Frontal cortex (tissue), 4 donors: ENCODE data around the gene ZNF213. TPM values are rescaled to one million over a fixed set of nuclear protein-coding genes. Genes with fewer than 3 reads are reported as not detected.
"Not testable (repeated sequence)": the region's sequence is repeated elsewhere in the genome, so short reads cannot be mapped to it uniquely, and the experiment has no call there.

Experiments
- DNase-seq, 2 donors: peaks; one replicate each; pipeline ENCODE4 v3.0.0; 2012; ENCODE audit warnings: low spot score in 2 of 2
- FAIRE-seq: peaks from 2 replicates; lab custom pipeline; 2012; peaks lifted over from hg19 to GRCh38; lab: Jason Lieb, UNC
- total RNA-seq: library from RNA; depleted of rRNA; stranded (reverse); fragments of >200 nt; gene quantifications from one replicate; pipeline ENCODE4 v1.2.3, GENCODE V29; 2014
- donor health status: control.
- donor health status: control.
- donor health status: control.

Gene ZNF213
- total RNA-seq, 1 donor from 2014 or later, result 6.9 TPM

- FAIRE-seq, result no peak
- DNase-seq, result no peak
Measured at GRCh38 chr16:3164121-3164991, 29.5 kb downstream of the ZNF213 start.

- DNase-seq (no peak), FAIRE-seq (no peak)
Measured at GRCh38 chr16:3165111-3165822, 30.4 kb downstream of the ZNF213 start.

GRCh38 chr16:3166505-3166886 lies 31.7 kb downstream of the ZNF213 start:
- FAIRE-seq (no peak), DNase-seq (no peak)

GRCh38 chr16:3168729-3169128 lies 33.9 kb downstream of the ZNF213 start:
- DNase-seq, FAIRE-seq: not testable (repeated sequence)

GRCh38 chr16:3170440-3171180 lies 35.8 kb downstream of the ZNF213 start:
- DNase-seq (no peak), FAIRE-seq (no peak)

GRCh38 chr16:3171181-3171854 lies 36.5 kb downstream of the ZNF213 start:
- DNase-seq (no peak), FAIRE-seq (no peak)

DNA sequence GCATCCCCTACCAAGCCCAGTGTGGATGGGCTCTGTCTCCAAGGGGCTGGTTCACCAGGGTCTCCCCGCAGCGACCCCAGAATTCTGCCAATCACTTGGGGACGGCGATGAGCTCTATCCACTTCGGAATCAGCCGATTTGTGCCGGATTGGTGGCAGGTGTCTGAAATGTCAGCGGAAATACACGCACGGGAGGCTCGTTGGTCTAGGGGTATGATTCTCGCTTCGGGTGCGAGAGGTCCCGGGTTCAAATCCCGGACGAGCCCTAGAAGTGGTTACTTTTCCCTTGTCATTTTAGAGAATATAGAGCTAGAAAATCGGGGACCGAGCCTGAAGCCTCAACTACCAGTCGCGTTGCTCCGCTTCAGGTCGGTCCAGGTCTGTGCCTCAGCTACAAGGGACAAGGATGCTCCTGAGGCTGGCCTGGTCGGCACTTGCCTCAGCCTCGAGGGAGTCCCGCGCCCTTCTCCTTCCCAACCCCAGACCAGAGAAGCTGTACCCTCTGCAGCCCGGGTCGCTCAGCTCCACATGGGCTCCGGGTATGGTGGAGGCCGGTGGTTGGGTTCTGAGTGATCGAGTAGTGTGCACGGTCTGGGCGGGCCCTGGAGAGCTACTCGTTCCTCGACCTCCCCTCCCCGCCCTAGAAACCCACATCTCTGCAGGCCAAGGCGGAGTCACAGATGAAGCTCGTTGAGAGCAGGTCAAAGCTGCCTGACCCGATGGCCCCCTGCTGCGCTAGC lies 37.2 kb downstream of the ZNF213 start:
- no peak for FAIRE-seq
- DNase-seq, result no peak

DNA sequence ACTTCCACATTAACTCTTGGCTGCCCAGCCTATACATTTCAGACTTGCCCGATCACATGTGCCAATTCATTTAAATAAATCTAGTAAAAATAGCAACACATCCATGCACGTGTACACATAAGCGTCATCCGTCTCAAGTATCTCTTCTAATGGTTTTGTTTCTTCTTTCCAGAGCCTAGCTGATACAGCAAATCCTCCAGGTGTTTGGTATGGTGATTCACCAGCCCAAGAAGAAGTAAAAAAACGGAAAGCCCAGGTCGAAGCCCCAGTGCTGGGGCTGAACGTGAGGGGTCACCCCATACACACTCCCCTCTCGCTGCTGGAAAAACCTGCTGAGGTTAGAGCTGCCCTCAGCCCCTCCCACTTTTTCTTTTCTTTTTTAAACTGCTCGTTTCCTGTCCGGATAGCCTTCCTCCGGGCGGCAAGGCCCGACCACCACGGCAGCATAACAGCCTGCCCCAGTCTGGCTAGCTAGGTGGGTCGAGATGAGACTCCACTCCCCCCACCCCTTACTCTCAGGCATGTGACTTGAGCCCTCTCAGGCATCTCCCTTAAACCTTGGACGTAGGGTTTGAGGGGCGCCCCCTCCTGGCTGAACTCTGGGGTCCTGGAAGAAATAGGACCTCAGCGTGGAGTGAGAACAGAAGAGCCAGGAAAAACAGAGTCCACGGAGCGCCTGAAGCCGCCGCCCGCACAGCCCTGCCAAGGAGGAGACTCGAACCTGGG lies 39.2 kb downstream of the ZNF213 start:
- DNase-seq (no peak), FAIRE-seq (no peak)

DNA sequence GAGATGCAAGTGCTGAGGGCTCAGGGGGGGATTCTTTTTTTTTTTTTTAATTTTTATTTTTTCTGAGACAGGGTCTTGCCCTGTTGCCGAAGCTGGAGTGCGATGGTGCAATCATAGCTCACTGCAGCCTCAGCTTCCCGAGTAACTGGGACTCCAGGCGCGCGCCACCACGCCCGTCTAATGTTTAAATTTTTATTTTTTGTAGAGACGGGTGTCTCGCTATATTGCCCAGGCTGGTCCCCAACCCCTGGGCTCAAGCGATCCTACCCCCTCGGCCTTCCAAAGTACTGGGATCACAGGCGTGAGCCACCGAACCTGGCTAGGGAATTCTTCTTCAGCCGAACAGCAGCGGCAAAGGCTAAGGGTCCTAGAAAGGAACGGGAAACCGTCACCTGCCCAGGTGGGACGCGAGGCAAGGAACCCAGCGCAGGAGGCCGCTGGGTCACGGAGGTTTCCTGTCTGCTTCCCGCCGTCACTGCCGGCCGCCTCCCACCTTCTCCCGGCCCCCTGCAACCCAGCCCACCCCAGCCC lies 39.9 kb downstream of the ZNF213 start:
- DNase-seq, result no peak
- no peak for FAIRE-seq

- DNase-seq (no peak), FAIRE-seq (no peak)
Measured at GRCh38 chr16:3175157-3176093, 40.6 kb downstream of the ZNF213 start.

GRCh38 chr16:3179651-3180050 lies 44.8 kb downstream of the ZNF213 start:
- DNase-seq, result no peak
- no peak for FAIRE-seq

- no peak for FAIRE-seq
Measured at GRCh38 chr16:3180445-3180878, 45.6 kb downstream of the ZNF213 start.

DNA sequence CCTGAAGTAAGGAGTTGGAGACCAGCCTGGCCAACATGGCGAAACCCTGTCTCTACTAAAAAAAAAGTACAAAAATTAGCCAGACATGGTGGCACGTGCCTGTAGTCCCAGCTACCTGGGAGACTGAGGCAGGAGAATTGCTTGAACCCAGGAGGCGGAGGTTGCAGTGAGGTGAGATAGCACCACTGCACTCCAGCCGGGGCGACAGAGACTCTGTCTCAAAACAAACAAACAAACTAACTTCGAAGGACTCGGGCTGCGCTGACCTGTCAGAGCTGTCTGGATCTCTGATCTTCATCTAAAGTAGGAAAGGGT lies 47.4 kb downstream of the ZNF213 start:
- not testable (repeated sequence) for DNase-seq, FAIRE-seq

More at GRCh38 chr16:3180445-3180878, 45.6 kb downstream of the ZNF213 start:
- no peak for DNase-seq

DNA sequence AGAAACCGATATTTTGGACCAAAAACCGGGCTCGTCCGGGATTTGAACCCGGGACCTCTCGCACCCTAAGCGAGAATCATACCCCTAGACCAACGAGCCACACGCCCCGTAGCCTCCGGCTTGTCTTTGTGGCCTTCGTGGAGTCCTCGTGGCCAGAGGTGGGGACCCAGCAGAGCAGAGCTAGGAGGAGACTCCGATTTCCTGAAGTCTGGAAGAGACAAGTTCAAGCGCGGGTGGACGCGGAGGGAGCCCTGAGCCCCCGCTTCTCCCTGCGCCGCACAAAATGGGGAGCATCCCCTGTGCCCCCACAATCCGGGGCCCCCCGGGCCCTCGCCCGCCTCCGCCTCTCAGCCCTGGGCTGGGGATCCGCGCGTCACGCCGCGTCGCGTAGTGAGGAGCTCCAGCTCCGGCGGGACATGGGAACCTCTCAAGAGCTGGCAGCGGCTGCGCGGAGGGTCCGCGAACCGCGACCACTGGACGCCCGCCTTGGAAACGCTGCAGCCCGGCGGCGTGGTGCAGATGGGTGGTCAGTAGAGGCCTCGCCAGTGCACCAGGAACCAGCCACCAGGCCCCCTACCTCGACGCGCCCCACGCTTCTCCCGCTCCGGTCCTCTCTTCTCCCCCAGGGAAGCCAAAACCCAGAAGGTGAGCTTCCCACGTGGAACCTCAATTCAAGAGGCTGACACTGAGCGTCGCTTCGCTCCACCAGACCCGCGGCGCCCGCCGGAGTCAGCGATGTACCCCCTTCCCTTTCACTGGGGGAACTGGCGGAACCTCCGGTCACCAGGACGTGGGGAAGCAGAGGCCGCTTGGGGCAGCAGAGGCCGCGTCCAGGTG lies 48.0 kb downstream of the ZNF213 start:
- FAIRE-seq, result no peak

DNA sequence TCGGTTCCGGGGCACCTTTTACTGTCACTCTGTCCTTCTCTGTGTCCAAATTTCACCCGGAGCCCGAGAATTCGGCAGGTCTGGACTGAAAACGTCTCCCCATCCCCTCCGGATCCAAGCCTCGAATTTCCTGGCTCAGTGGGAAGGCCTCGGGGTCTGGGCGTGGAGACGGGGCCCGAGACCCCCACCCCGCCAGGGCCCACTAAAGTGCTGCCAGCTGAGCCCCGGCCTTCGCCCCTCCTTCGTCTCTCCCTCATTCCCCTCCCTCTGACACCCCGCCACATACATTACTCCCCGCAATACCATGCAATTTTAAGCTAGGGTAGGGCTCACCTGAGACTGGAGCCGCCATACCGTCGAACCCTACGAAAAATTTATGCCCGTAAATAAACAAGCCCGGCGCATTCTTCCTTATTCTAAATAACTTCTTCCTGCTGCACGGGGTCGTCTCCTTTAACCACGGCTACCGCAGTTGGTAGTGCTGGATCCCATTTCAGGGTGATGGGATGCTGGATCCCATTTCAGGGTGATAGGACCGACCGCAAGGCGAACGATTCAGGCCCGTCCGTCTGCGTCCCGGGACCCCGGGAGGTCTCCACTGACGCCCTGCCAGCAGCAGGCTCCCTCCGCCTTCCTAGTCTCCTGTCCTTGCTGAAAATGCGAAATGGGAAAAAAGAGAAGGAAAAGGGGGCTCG lies 48.8 kb downstream of the ZNF213 start:
- no peak for DNase-seq
- FAIRE-seq, result no peak

More for the DNA sequence above, 48.0 kb downstream of the ZNF213 start:
- no peak for DNase-seq
